HG03378 (cell line): ENCODE measurements around the gene CORO2B.
"Not testable (repeated sequence)": the region's sequence is repeated elsewhere in the genome, so short reads cannot be mapped to it uniquely, and the experiment has no call there.

Experiments used
- ATAC-seq: cut with Tn5 transposase; IDR thresholded peaks from one replicate; pipeline ENCODE4 v1.9.1; 2021; ENCODE audit warnings: mild to moderate bottlenecking, moderate library complexity; ENCODE audit not compliant: unreplicated experiment

The CORO2B gene

GRCh38 chr15:68718468-68718867, 139.7 kb downstream of the CORO2B start:
- no peak for ATAC-seq

DNA sequence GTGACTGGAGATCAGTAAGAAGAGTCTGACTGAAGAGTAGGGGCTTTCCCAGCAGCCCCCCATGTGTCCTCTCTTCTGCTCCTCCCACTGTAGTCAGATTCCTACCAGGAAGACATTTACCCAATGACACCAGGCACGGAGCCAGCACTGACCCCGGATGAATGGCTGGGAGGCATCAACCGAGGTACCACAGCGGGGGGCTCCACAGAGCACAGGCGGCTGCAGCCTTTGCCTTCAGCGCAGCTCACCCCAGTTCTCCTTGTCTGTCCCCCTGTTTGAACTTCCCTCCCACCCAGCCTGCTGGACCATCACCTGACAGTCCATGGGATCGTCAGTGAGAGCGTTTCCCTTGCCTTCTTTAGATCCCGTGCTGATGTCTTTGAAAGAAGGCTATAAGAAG, 140.3 kb downstream of the CORO2B start:
- ATAC-seq = no peak

DNA sequence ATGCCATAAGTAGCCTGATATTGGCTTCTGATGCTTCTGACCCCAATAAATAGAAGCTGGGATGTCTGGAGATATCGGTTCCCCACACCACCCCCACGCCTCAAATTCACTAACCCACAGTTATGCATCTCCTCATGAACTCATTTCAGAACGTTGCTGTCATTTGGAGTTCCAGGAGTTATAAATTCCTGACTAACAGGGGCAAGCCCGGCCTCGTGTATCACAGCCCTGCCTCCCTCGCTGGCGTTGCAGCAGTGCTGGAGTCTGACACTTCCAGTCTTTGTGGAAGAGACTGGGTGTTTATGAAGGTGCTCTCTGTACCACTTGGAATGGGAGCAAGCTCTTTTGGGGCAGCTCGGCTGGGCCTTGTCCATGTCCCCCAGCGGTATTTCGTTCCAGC, 140.9 kb downstream of the CORO2B start:
- no peak for ATAC-seq

- no peak for ATAC-seq
Measured at GRCh38 chr15:68721886-68722285, 143.1 kb downstream of the CORO2B start.

DNA sequence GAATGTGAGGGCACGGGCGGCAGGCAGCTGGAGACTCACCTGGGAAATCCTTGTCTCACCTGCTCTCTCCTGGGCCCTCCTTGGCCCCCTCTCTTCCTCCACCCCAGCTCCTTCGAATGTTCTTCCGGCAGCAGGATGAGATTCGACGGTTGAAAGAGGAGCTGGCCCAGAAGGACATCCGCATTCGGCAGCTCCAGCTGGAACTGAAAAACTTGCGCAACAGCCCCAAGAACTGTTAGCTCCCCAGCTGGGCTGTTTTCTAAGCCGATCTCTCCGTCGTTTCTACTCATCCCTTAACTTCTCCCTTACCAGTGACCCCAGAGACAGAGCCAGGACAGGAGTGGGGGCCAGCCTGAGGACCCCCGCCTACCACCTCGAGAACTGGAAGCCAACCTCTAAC, 146.9 kb downstream of the CORO2B start:
- no peak for ATAC-seq

DNA sequence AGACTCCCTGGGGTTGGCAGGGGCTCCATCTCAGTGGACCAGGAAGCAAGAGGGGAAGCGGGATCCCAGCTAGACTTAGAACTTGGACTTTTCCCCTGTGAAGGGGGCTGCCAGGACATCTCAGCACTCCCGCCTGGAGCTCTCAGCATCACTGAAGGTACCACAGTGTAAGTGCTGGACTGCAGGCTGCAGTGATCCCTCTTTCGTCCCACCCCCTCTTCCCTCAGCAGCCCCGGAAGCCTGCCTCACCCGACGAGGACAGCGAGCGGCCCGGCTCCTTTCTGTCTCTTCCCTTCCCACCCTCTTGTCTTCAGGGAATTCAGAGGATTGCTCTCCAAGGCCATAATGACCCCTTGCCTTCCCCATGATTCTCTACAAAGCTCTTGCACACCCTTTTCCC, 147.5 kb downstream of the CORO2B start:
- no peak for ATAC-seq

DNA sequence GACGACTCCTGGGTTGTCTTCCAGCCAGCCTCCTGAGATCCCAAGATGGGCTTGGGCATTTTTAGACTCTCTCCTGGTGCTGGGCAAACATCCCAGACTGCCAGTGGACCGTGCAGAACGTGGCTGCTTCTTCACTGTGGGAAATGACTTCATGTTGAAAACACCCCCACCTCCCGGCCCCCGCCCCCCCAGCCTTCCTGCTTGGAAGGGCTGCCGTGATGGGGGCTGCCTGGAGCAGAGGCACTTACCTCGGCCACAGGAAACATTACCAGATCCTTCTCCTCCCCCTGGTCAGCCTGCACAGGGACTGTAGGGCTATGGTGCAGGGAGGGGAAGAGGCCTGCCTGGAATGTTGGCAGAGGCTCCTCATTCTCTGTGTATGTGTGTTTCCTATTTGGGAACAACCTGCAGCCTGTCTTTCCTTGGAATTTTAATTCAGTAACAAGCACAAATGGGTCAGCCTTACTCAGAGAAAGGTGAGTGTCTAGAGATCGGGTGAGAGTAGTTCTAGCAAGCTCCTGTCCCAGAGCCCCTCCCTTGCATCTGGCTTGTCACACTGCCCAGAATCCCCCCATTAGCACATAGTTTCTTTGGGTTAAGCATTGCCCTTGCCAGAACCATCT, 151.1 kb downstream of the CORO2B start:
- ATAC-seq = no peak

DNA sequence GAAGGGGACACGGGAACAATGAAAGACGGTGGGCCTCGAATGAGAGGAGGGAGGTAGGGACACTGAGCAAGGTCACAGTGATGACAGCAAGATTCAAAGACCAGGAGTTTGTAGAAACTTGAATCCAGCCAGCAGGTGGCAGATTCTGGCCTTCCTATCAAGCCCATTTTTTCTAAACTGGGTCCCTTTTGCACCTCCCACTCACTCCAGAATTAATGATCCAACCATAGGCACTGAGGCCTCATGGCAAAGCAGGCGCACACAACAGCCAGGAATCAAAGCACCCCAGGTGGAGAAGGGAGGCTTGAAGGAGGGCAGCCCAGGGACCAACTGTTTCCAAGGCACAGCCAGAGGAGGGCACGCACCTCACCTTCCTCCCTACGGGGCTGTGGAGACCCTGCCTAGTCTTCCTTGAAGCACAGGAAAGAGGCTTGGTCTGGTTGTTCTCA, 151.7 kb downstream of the CORO2B start:
- no peak for ATAC-seq

- ATAC-seq = no peak
Measured at GRCh38 chr15:68730976-68731897, 152.4 kb downstream of the CORO2B start.

DNA sequence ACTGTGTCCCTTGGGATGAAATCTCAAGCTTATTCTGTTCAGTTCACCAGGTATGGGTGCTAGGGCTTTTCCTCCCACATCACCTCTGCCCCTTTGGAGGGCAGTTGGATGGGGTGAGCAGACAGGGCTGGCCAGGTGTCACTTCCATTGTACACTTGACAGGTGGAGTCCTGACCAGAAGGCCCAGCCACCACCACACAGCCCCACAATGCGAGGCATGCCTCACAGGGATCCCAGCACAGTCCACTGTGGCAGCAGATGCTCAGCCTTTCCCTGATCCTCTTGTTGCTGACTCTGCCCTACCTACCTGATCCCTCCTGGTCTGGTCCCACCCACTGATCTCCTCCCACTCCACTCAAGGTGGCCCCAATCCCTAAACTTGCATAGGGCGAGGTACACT, 153.7 kb downstream of the CORO2B start:
- no peak for ATAC-seq

DNA sequence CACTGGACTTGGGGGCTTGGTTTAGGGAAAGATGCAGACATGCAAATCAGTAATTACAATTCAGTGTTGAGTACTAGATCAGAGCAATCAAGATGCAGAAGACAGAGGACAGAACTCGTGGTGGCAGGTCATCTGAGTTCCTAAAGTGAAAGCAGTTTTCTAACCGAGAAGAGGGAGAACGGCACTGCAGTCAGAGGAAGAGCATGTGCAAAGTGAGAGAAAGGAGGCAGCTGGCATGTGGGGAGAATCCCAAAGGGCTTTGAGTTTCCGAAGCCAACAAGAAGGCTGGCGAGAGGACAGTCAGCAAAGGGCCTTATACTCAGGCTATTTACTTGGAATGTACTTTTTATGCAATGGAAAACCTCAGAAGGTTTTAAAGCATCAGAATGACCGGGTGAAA, 154.9 kb downstream of the CORO2B start:
- ATAC-seq = no peak

DNA sequence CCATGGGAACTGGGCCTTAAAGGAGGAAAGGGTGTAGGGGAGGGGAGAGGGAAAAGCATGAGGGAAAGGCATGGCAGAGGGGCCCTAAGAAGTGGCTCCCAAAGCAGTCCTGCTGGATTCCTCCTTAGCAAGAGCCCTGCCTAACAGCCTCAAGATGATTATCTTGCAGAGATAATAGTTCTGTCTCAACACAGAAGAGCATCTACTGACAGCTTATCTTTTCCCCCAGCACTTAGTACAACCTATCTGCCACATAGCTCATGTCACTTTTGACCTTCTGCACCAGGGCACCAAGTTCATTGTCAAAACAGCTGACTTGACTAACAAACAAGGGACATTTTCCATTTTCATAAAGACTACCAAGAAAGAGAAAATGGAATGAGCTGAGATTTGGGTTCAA, 155.6 kb downstream of the CORO2B start:
- no peak for ATAC-seq

DNA sequence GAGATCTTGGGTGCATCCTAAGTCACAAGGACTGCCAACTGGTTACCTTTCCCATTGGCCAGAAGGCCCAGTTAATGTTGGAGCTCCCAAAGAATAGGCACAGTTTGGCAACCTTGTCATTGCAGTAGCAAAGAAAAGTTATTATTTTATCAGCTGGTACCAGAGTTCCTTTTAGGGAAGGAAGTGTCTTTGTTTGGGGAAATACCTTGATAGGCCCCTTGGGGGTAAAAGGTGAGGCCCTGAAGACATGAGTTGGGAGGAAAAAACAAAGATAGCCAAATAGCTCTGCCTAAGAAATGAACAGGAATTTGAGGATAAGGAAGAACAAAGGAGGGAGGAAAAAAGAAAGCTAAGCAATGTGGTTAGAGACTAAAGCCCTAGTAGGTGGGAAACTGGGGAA, 156.1 kb downstream of the CORO2B start:
- no peak for ATAC-seq

DNA sequence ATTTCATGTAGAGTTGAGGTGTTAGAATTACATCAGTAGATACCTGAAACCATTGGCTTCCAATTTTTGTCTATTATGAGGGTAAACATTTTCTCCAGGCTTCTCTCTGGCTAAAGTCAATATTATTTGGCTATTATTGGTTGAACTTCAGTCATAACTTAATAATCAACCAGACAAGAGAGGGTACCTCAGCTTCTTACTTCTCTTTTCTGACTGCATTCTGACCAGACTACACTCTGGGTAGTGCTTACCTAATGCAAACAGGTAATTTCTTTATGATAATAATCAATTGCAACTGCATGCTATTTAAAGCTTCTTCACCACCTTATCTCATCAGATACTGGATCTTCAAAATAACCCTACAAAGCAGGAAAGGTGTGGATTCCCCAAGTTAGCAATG, 156.8 kb downstream of the CORO2B start:
- no peak for ATAC-seq

- no peak for ATAC-seq
Measured at GRCh38 chr15:68739390-68740080, 160.7 kb downstream of the CORO2B start.

DNA sequence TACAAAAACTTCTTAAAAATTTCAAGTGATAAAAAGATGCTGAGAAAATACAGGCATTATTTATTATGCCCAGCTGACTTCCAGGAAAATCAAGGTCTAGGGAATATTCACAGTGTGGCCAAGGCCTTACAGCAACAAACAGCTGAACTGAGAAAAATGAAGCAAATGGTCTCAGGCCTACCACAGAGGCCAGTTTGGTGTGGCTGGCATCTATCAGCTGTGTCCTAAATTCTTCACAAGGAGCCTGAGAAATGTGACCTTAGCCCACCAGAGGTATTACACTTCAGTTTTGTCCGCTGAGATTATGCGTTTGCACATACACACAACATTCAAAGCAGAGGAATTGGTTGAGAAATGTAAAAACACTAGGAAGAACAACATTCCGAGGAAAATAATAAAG, 164.5 kb downstream of the CORO2B start:
- ATAC-seq = no peak

- no peak for ATAC-seq
Measured at GRCh38 chr15:68749365-68749764, 170.6 kb downstream of the CORO2B start.

DNA sequence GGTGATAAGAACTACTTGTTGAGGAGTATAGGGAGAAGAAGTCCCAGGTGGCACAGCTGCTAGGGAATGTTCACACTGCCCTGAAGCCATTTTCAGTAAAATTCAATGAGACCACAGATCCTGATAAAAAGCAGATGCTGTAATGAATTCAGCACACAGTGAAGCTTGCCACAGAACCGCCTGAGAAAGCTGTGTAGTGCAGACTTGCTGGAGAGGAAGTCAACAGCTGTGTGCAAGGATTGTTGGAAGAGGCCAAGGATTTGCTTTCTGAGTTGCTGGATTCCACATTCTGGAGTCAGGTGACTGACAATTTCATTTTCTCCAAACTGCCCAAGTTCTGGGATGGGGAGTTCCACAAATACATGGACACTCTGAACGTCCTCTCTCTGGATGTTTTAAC, 171.0 kb downstream of the CORO2B start:
- ATAC-seq = no peak

DNA sequence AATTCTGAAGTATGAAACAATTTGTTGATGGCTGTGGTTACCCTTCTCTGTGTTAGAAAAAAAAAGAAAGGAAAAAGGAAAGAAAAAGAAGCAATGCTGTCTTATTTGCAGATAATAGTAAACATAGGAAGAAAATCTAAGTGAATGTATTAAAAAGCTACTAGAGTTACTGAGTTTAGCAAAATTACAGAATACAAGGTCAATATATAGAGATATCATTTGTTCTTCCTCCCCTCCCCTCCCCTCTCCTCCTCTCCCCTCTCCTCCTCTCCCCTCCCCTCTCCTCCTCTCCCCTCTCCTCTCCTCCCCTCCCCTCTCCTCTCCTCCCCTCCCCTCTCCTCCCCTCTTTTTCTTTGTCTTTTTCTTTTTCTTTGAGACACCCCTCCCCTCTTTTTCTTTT, 172.8 kb downstream of the CORO2B start:
- ATAC-seq = no peak

DNA sequence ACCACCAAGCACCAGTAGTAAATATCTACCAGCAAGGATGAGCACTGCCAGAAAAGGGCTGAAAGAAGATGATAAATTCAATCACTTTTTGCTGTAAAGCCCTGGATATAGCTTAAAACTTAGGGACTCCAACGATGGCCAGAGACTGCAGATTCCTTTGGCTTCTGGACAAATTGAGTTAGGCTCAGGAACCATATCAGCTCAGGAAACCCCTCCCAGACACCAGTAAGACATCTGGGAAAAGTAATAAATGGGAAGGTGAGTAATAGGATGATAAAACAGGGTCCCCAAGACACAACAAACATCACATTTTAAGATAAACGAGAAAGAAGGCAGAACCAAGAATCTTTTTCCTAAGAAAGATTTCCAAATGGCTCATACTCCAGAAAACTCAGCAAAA, 176.9 kb downstream of the CORO2B start:
- ATAC-seq = no peak

GRCh38 chr15:68759982-68760579, 181.3 kb downstream of the CORO2B start:
- not testable (repeated sequence) for ATAC-seq
